Measurements from ENCODE around the gene PDZD4. TPM values are rescaled to one million over a fixed set of nuclear protein-coding genes. Genes with fewer than 3 reads are reported as not detected.

The PDZD4 gene
- total and polyA plus RNA-seq, 2 of the 4 experiments (the other 2 are of a cell fraction), result under 0.01 to 0.38 TPM

DNA sequence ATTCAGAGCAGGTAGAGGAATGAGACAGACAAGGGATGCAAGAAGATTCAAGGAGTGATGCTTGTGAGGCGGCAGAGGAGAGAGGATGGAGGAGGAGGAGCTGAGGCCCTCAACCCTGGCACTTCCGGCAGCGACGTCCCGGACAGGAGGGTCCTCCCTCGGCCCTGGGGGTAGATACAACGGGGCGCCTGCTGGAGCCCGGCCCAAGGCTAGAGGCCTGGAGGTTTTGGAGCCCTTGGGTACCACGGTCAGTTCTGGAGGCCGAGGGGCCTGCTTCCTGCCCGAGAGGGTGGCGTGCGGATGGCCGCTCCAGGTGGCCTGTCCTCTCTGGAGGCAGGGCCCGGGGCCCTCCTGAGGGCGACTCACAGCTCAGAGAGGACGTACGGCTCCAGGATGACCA, 22.4 kb downstream of the PDZD4 start:
- Histone ChIP-seq H2AFZ (replicated peaks; ENCODE audit: low read length, poor library complexity) (no peak overlapping the region), H3K14ac (replicated peaks; ENCODE audit: low read depth, low read length) (no peak overlapping the region), H2BK120ac (ENCODE audit: low read depth, low read length) (no peak overlapping the region), H4K8ac (ENCODE audit: low read depth in 2 of 2, low read length in 2 of 2) (no peak overlapping the region), H2AK5ac (ENCODE audit: low read depth, low read length) (no peak overlapping the region), H3K4me1 (ENCODE audit: control insufficient read depth, insufficient read depth, low read length) (no peaks in the 10 kb centered on the region), H4K20me1 (ENCODE audit: insufficient read depth, low read length) (no peaks in the 10 kb centered on the region), H3K18ac (ENCODE audit: low read depth, low read length) (no peak overlapping the region), H4K5ac (ENCODE audit: low read depth, low read length) (no peak overlapping the region), H3K9me1 (ENCODE audit: insufficient read depth, low read length) (no peaks in the 10 kb centered on the region), H2AK9ac (replicated peaks; ENCODE audit: low read depth, low read length, poor library complexity) (no peak overlapping the region), H3K9ac (ENCODE audit: low read depth, low read length) (no peak overlapping the region), H3K9me3 (ENCODE audit: control insufficient read depth, insufficient read depth, low read length) (peaks cover 10% of the 10 kb centered on the region), H3K79me1 (ENCODE audit: low read depth in 1 of 2, low read length in 2 of 2) (no peaks in the 10 kb centered on the region), H3K27me3 (ENCODE audit: control insufficient read depth, insufficient read depth, low read length) (peaks cover 9% of the 10 kb centered on the region), H3K36me3 (ENCODE audit: control insufficient read depth, insufficient read depth, low read length) (no peaks in the 10 kb centered on the region), H2BK5ac (ENCODE audit: low read depth, low read length, poor library complexity, severe bottlenecking) (no peak overlapping the region), H3K4me3 (ENCODE audit: insufficient read depth, low read depth, low read length) (no peak overlapping the region), H3K4ac (ENCODE audit: low read depth, low read length) (no peak overlapping the region), H3K27ac (ENCODE audit: insufficient read depth, low read length) (no peak overlapping the region), H3K23ac (ENCODE audit: low read depth, low read length) (no peak overlapping the region), H2BK20ac (ENCODE audit: low read depth, low read length) (no peak overlapping the region), H2BK15ac (ENCODE audit: low read depth, low read length) (no peak overlapping the region), H3K56ac (ENCODE audit: extremely low read depth, insufficient read depth, low read length) (no peak overlapping the region), H4K91ac (ENCODE audit: insufficient read depth, low read depth, low read length) (no peak overlapping the region), H3K4me2 (ENCODE audit: low read depth, low read length) (no peak overlapping the region)
- ChIA-PET CTCF (no interaction called here), POLR2A (ENCODE audit: unreplicated experiment) (no interaction called here)
- dilution Hi-C loops (cut with HindIII; ENCODE audit: low sequenced_read_pairs, unreplicated experiment), result no loop called here
- ATAC-seq (ENCODE audit: low read depth) (no peak), DNase-seq (no peak)
- no TSS peak for BruUV-seq (replicated peaks)
- TF ChIP-seq CHD1 (IDR thresholded peaks at IDR 0.05; ENCODE audit: low read depth, low read length) (no peak), POLR2A (IDR thresholded peaks at IDR 0.05; ENCODE audit: low read depth, low read length) (no peak), SMC3 (IDR thresholded peaks at IDR 0.05; ENCODE audit: low read depth, low read length) (no peak), BHLHE40 (IDR thresholded peaks at IDR 0.05; ENCODE audit: low read depth, low read length) (no peak), RCOR1 (IDR thresholded peaks at IDR 0.05; ENCODE audit: insufficient replicate concordance, low read length) (no peak), RFX5 (IDR thresholded peaks at IDR 0.05; ENCODE audit: low read depth, low read length) (no peak), MXI1 (IDR thresholded peaks at IDR 0.05; ENCODE audit: borderline replicate concordance, low read depth, low read length) (no peak), RAD21 (IDR thresholded peaks at IDR 0.05; ENCODE audit: low read length) (no peak), MAFK (IDR thresholded peaks at IDR 0.05; ENCODE audit: low read depth, low read length) (no peak), CEBPB (IDR thresholded peaks at IDR 0.05; ENCODE audit: low read depth, low read length) (no peak), NFE2L2 (IDR thresholded peaks at IDR 0.05; ENCODE audit: low read depth, low read length) (no peak), MAZ (IDR thresholded peaks at IDR 0.05; ENCODE audit: borderline replicate concordance, low read depth, low read length) (no peak), FOS (IDR thresholded peaks at IDR 0.05; ENCODE audit: low read depth, low read length) (no peak)
- TF ChIP-seq, protein P1, sequence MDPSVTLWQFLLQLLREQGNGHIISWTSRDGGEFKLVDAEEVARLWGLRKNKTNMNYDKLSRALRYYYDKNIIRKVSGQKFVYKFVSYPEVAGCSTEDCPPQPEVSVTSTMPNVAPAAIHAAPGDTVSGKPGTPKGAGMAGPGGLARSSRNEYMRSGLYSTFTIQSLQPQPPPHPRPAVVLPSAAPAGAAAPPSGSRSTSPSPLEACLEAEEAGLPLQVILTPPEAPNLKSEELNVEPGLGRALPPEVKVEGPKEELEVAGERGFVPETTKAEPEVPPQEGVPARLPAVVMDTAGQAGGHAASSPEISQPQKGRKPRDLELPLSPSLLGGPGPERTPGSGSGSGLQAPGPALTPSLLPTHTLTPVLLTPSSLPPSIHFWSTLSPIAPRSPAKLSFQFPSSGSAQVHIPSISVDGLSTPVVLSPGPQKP (IDR thresholded peaks at IDR 0.05; ENCODE audit: borderline replicate concordance, low read depth, low read length), result no peak
- TF ChIP-seq, protein P2, sequence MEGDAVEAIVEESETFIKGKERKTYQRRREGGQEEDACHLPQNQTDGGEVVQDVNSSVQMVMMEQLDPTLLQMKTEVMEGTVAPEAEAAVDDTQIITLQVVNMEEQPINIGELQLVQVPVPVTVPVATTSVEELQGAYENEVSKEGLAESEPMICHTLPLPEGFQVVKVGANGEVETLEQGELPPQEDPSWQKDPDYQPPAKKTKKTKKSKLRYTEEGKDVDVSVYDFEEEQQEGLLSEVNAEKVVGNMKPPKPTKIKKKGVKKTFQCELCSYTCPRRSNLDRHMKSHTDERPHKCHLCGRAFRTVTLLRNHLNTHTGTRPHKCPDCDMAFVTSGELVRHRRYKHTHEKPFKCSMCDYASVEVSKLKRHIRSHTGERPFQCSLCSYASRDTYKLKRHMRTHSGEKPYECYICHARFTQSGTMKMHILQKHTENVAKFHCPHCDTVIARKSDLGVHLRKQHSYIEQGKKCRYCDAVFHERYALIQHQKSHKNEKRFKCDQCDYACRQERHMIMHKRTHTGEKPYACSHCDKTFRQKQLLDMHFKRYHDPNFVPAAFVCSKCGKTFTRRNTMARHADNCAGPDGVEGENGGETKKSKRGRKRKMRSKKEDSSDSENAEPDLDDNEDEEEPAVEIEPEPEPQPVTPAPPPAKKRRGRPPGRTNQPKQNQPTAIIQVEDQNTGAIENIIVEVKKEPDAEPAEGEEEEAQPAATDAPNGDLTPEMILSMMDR (conservative IDR thresholded peaks at IDR 0.05; ENCODE audit: low read depth, low read length), result no peak
- TF ChIP-seq, protein P3, sequence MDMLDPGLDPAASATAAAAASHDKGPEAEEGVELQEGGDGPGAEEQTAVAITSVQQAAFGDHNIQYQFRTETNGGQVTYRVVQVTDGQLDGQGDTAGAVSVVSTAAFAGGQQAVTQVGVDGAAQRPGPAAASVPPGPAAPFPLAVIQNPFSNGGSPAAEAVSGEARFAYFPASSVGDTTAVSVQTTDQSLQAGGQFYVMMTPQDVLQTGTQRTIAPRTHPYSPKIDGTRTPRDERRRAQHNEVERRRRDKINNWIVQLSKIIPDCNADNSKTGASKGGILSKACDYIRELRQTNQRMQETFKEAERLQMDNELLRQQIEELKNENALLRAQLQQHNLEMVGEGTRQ (IDR thresholded peaks at IDR 0.05; ENCODE audit: low read depth, low read length), result no peak
- in situ Hi-C loops (cut with MboI; ENCODE audit: low sequenced_read_pairs), result no loop called here
- 96% methylated on average over 6 of the region's 19 CpGs; no CpG with 5 or more reads in 1 of the 2 experiments for WGBS, 2 experiments (ENCODE audit: extremely low coverage in 2 of 2, insufficient read length in 1 of 2)
- intact Hi-C loops (cut with micrococcal nuclease), result no loop called here

Data from IMR-90 (cell line).